ENCODE data around the gene DTHD1.
A peak's percentile ranks its signal among the peaks of the same experiment; 100 is the strongest.

Gene DTHD1

DNA sequence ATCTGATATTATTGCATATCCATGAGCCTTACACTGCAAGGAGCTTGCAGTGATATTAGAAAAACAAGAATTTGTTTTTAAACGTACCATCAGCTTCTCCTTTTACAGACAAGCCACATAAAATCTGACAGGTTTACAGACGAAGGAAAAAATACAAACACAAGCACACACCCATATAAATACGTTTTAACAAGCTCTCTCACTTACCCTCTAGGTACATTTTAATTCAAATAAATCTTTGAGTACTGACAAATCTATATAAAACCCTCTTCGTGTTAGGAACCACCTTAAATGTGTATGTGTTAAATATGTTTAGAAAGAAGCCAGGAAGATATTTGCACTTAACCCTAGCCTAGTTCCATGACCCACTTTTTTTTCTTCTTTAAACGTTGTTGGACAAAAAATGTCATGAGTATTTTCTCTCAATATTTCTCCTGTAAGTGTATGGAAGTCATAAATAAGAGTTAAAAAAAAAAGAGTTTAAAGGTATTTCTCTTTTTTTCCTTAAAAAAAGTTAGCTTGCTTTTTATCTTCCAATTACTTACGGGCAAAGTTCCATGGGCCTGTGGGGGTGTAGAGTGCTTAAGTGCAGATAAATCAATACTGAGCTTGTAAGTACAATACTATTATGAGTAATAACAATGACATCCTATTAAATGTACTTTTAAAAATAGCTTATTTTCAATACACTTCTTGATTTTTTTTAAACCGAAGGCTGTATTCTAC is 38.6 kb upstream of the DTHD1 start:
- Histone ChIP-seq H3K9me3 (ENCODE audit: insufficient read depth, low read depth, low read length) (no peaks in the 10 kb centered on the region), H3K9ac (ENCODE audit: low read depth, low read length, poor library complexity, severe bottlenecking) (peak overlapping the region; percentile 97), H3K9me2 (replicated peaks; ENCODE audit: low read depth, low read length) (no peaks in the 10 kb centered on the region), H3K4me3 (ENCODE audit: low read length, poor library complexity, severe bottlenecking) (peak overlapping the region; percentile 98), H4K20me1 (ENCODE audit: insufficient read depth, low read length, poor library complexity, severe bottlenecking) (peaks cover 7% of the 10 kb centered on the region), H3K4me2 (ENCODE audit: low read depth, low read length, poor library complexity, severe bottlenecking) (peak overlapping the region; percentile 89), H2AFZ (ENCODE audit: low read length) (no peak overlapping the region), H3K4me1 (ENCODE audit: insufficient read depth, low read length, poor library complexity, severe bottlenecking) (peaks cover 53% of the 10 kb centered on the region), H3K36me3 (ENCODE audit: insufficient read depth, low read length) (no peaks in the 10 kb centered on the region), H3F3A (ENCODE audit: low read depth) (peaks cover under 1% of the 10 kb centered on the region; the same call in 1 of the 2 replicates), H3K27me3 (ENCODE audit: insufficient read depth, low read length, poor library complexity, severe bottlenecking) (no peaks in the 10 kb centered on the region), H3K79me2 (ENCODE audit: insufficient read depth, low read length) (peaks cover 55% of the 10 kb centered on the region)
- TF ChIP-seq, protein P1, sequence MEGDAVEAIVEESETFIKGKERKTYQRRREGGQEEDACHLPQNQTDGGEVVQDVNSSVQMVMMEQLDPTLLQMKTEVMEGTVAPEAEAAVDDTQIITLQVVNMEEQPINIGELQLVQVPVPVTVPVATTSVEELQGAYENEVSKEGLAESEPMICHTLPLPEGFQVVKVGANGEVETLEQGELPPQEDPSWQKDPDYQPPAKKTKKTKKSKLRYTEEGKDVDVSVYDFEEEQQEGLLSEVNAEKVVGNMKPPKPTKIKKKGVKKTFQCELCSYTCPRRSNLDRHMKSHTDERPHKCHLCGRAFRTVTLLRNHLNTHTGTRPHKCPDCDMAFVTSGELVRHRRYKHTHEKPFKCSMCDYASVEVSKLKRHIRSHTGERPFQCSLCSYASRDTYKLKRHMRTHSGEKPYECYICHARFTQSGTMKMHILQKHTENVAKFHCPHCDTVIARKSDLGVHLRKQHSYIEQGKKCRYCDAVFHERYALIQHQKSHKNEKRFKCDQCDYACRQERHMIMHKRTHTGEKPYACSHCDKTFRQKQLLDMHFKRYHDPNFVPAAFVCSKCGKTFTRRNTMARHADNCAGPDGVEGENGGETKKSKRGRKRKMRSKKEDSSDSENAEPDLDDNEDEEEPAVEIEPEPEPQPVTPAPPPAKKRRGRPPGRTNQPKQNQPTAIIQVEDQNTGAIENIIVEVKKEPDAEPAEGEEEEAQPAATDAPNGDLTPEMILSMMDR (conservative IDR thresholded peaks at IDR 0.05; ENCODE audit: low read length), result no peak
- TF ChIP-seq EZH2phosphoT487 (IDR thresholded peaks at IDR 0.05; ENCODE audit: borderline replicate concordance), result no peak

DNA sequence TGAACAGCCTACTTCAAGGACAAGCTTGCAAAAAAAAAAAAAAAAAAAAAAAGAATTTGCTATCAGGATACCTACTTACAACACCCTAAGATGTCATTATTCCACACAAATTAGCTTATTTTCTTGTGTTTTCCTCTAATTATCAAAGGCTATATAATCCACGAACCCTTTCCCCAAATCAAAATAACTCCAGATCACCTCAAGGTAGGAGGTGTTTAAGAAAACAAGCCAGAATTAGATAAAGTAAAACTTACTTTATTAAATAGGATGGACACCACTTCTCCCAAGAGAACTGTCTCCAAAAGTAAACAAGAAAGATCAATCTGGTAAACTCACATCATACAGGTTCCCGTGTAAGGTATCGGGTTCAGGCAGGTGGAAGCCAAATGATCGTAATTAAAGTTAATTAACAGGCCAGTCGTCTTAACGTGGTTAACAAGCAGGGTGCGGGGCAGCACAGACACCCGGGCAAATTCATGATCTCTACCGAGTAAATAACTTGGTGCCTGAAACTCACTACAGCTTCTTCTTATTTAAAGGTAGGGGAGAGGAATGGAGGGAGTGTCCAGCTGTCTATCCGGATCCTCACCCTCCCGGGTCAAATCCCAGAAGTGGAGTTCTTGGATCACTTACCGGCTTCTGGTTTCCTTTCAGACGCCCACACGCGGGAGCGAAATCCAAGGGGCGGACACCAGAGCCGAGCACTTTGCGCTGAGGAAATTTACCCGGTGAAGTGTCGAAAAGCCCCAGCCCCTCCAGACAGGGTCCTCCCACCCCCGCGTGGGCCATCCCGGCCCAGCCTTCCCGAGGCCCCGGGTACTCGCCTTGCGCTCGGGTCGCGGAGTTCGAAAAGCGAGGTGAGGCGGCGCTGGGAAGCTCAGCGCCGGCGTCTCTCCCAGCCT is 37.8 kb upstream of the DTHD1 start:
- H2AFZ ChIP-seq (ENCODE audit: low read length), result peak overlapping the region; percentile 96
- peak overlapping the region; percentile 97 for H3K9ac ChIP-seq (ENCODE audit: low read depth, low read length, poor library complexity, severe bottlenecking)
- peaks cover 3% of the 10 kb centered on the region for H4K20me1 ChIP-seq (ENCODE audit: insufficient read depth, low read length, poor library complexity, severe bottlenecking)
- no peaks in the 10 kb centered on the region for H3K9me2 ChIP-seq (replicated peaks; ENCODE audit: low read depth, low read length)
- H3K4me3 ChIP-seq (ENCODE audit: low read length, poor library complexity, severe bottlenecking), result peak overlapping the region; percentile 98
- H3K9me3 ChIP-seq (ENCODE audit: insufficient read depth, low read depth, low read length), result no peaks in the 10 kb centered on the region
- peak overlapping the region; percentile 89 for H3K4me2 ChIP-seq (ENCODE audit: low read depth, low read length, poor library complexity, severe bottlenecking)
- TF ChIP-seq, protein P1 (conservative IDR thresholded peaks at IDR 0.05; ENCODE audit: low read length), result no peak
- TF ChIP-seq EZH2phosphoT487 (IDR thresholded peaks at IDR 0.05; ENCODE audit: borderline replicate concordance), result no peak
- no peaks in the 10 kb centered on the region for H3K27me3 ChIP-seq (ENCODE audit: insufficient read depth, low read length, poor library complexity, severe bottlenecking)
- peaks cover 47% of the 10 kb centered on the region for H3K4me1 ChIP-seq (ENCODE audit: insufficient read depth, low read length, poor library complexity, severe bottlenecking)
- H3K36me3 ChIP-seq (ENCODE audit: insufficient read depth, low read length), result no peaks in the 10 kb centered on the region
- peaks cover 53% of the 10 kb centered on the region for H3K79me2 ChIP-seq (ENCODE audit: insufficient read depth, low read length)
- H3F3A ChIP-seq (ENCODE audit: low read depth), result no peaks in the 10 kb centered on the region

DNA sequence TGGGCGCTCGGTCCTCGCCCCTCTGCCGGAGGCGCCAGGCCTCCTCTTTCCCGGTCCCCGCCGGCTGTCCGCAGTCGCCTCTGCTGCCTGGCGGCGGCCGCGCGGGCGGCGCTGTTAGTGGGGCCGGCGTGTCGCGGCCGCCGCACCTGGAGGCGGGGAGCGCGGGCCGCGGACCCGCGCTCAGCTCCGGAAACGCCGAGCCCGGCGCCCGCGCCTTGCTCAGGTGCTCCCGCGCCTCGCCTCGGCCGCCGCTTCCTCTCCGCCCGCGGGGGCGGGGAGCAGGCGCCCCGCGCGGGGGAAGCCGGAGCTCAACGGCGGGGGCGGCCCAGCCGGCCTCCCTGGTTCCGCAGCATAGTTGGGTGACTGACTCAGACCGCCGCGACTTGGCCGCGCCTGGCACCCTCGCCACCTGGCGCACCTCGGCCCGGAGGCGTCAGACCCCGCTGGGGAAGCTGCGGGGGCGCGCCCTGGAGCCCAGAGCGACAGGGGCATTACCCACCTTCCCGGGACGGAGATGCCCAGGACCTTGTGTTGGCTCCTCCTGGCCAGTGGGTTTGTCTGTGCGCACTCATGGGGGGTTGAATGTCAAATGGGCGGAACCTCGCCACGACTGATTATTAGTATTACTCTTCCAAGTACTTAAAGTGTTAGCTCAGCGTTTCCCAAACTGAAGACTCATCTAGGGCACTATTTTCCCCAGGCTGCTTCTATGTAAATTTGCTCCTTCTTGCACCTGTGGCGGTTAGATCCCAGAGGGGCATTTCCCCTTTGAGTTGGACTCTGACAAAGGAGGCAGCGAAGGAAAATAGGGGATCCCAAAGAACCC is 36.9 kb upstream of the DTHD1 start, which contains the start of gene ARAP2:
Gene ARAP2, minus strand, starts transcription at position 258 of the 826 bp plus-strand sequence. CDS start 15,028 bp downstream, outside the sequence.
- TF ChIP-seq, protein P1 (conservative IDR thresholded peaks at IDR 0.05; ENCODE audit: low read length), result peak; percentile 29; the same call in 1 of the 2 replicates
- TF ChIP-seq EZH2phosphoT487 (IDR thresholded peaks at IDR 0.05; ENCODE audit: borderline replicate concordance), result no peak
- Histone ChIP-seq H4K20me1 (ENCODE audit: insufficient read depth, low read length, poor library complexity, severe bottlenecking) (peaks cover 3% of the 10 kb centered on the region), H3K79me2 (ENCODE audit: insufficient read depth, low read length) (peaks cover 44% of the 10 kb centered on the region), H3K36me3 (ENCODE audit: insufficient read depth, low read length) (no peaks in the 10 kb centered on the region), H3K9me3 (ENCODE audit: insufficient read depth, low read depth, low read length) (no peaks in the 10 kb centered on the region), H3K9me2 (replicated peaks; ENCODE audit: low read depth, low read length) (no peaks in the 10 kb centered on the region), H3K9ac (ENCODE audit: low read depth, low read length, poor library complexity, severe bottlenecking) (peak within 1 kb of the TSS; percentile 97), H2AFZ (ENCODE audit: low read length) (peak within 1 kb of the TSS; percentile 96), H3F3A (ENCODE audit: low read depth) (no peaks in the 10 kb centered on the region), H3K4me2 (ENCODE audit: low read depth, low read length, poor library complexity, severe bottlenecking) (peak within 1 kb of the TSS; percentile 89), H3K4me3 (ENCODE audit: low read length, poor library complexity, severe bottlenecking) (peak within 1 kb of the TSS; percentile 98), H3K4me1 (ENCODE audit: insufficient read depth, low read length, poor library complexity, severe bottlenecking) (peaks cover 38% of the 10 kb centered on the region), H3K27me3 (ENCODE audit: insufficient read depth, low read length, poor library complexity, severe bottlenecking) (no peaks in the 10 kb centered on the region)

Data from Loucy (cell line).